Breast epithelium (tissue), 3 donors: Measurements from ENCODE around the gene PGS1.

Experiments used
- CTCF ChIP-seq, 3 donors: fragments of 450-650 bp; IDR thresholded peaks; one replicate each; pipeline ENCODE4 v1.5.1; 2016 to 2017; ENCODE audit warnings: antibody characterized with exemption in 3 of 3, mild to moderate bottlenecking in 3 of 3, moderate library complexity in 3 of 3
- POLR2A ChIP-seq: fragments of 450-650 bp; IDR thresholded peaks from one replicate; pipeline ENCODE4 v1.6.1; 2016; ENCODE audit warnings: antibody characterized with exemption, mild to moderate bottlenecking, moderate library complexity
- POLR2AphosphoS5 ChIP-seq, 3 donors: sonication (generic); formaldehyde crosslinking; IDR thresholded peaks; one replicate each; pipeline ENCODE4 v1.6.1; 2017; ENCODE audit warnings: antibody characterized with exemption in 3 of 3

- TF ChIP-seq CTCF (IDR thresholded peaks at IDR 0.05) (no peak), POLR2AphosphoS5 (IDR thresholded peaks at IDR 0.05) (no peak), POLR2A (no peak)
These were observed 55.4 kb downstream of the PGS1 start for GRCh38 chr17:78433780-78434335.
